SK-N-SH (cell line): ENCODE data around the gene TNFRSF18. TPM values are rescaled to one million over a fixed set of nuclear protein-coding genes. Genes with fewer than 3 reads are reported as not detected.

Source experiments
- CTCF ChIA-PET: fragments of 300-600, 350-600 bp; formaldehyde crosslinking; extraction: SDS; loops from one replicate; lab custom pipeline; 2021; lab: Yijun Ruan, JAX
- POLR2A ChIA-PET: fragments of 350-600 bp; sonication (Branson Sonifier 250); formaldehyde crosslinking; extraction: SDS; loops from one replicate; lab custom pipeline; 2020; ENCODE audit warnings: antibody characterized with exemption, inconsistent platforms; lab: Yijun Ruan, JAX
- DNase-seq: peaks from one replicate; pipeline ENCODE4 v3.0.0; 2012
- H2AFZ ChIP-seq: fragments of 200-600 bp; sonication (generic); 2 replicates; pipeline ENCODE4 v1.8.1; 2016; ENCODE audit warnings: antibody characterized with exemption, mild to moderate bottlenecking, low read depth
- H3F3A ChIP-seq: fragments of 200-600 bp; sonication (generic); replicated peaks from 2 replicates; pipeline ENCODE3; 2016; ENCODE audit warnings: antibody characterized with exemption, mild to moderate bottlenecking; ENCODE audit not compliant: insufficient read depth
- H3K27ac ChIP-seq, 2 experiments: fragments of 200-500 bp in 1 of 2; fragments of 200-600 bp in 1 of 2; sonication (Bioruptor generic) in 1 of 2; sonication (generic), shearing (Covaris generic) in 1 of 2; 2 replicates each; pipeline versions ENCODE4 v1.5.1 to v1.6.1; 2014 to 2016; ENCODE audit warnings: low read depth in 2 of 2, inconsistent platforms in 1 of 2, low read length in 1 of 2, mild to moderate bottlenecking in 1 of 2, mixed read lengths in 1 of 2
- H3K27me3 ChIP-seq: fragments of 200-600 bp; sonication (generic), shearing (Covaris generic); 2 replicates; pipeline ENCODE4 v1.6.1; 2016; ENCODE audit warnings: mixed run types; ENCODE audit not compliant: insufficient read depth
- H3K36me3 ChIP-seq, 2 experiments: fragments of 200-500 bp in 1 of 2; fragments of 200-600 bp in 1 of 2; sonication (Bioruptor generic) in 1 of 2; sonication (generic) in 1 of 2; replicated peaks in 1 of 2; 2 replicates each; pipeline versions ENCODE3 to v1.5.1; 2014 to 2016; ENCODE audit warnings: low read length in 1 of 2, mild to moderate bottlenecking in 1 of 2; ENCODE audit not compliant: insufficient read depth in 2 of 2, control insufficient read depth in 1 of 2
- H3K4me1 ChIP-seq, 2 experiments: fragments of 200-500 bp in 1 of 2; fragments of 200-600 bp in 1 of 2; sonication (Bioruptor generic) in 1 of 2; sonication (generic), shearing (Covaris generic) in 1 of 2; 2 replicates each; pipeline versions ENCODE4 v1.5.1 to v1.6.1; 2014 to 2016; ENCODE audit warnings: low read depth in 1 of 2, low read length in 1 of 2, mixed run types in 1 of 2; ENCODE audit not compliant: insufficient read depth in 2 of 2, control insufficient read depth in 1 of 2
- H3K4me2 ChIP-seq: fragments of 200-600 bp; sonication (generic), shearing (Covaris generic); 2 replicates; pipeline ENCODE4 v1.6.1; 2017; ENCODE audit warnings: mixed run types
- H3K4me3 ChIP-seq, 2 experiments: fragments of 200-500 bp in 1 of 2; fragments of 200-600 bp in 1 of 2; sonication (Bioruptor generic) in 1 of 2; sonication (generic), shearing (Covaris generic) in 1 of 2; 2 replicates each; pipeline versions ENCODE4 v1.5.1 to v1.8.1; 2014 to 2016; ENCODE audit warnings: low read depth in 2 of 2, inconsistent platforms in 1 of 2, low read length in 1 of 2, mild to moderate bottlenecking in 1 of 2, mixed read lengths in 1 of 2, moderate library complexity in 1 of 2
- H3K79me2 ChIP-seq: fragments of 200-600 bp; sonication (generic); 2 replicates; pipeline ENCODE4 v1.8.1; 2017; ENCODE audit warnings: mild to moderate bottlenecking; ENCODE audit not compliant: insufficient read depth
- H3K9ac ChIP-seq: fragments of 200-600 bp; sonication (generic); 2 replicates; pipeline ENCODE4 v1.6.1; 2017; ENCODE audit warnings: mixed run types
- H3K9me2 ChIP-seq: fragments of 200-600 bp; sonication (generic); 2 replicates; pipeline ENCODE4 v1.6.1; 2017; ENCODE audit warnings: mixed run types
- H3K9me3 ChIP-seq: fragments of 200-600 bp; sonication (generic); 2 replicates; pipeline ENCODE4 v1.6.1; 2017; ENCODE audit warnings: mixed run types, mild to moderate bottlenecking, moderate library complexity
- H4K20me1 ChIP-seq: fragments of 200-600 bp; sonication (generic); 2 replicates; pipeline ENCODE4 v1.6.1; 2017; ENCODE audit warnings: mild to moderate bottlenecking, mixed run types; ENCODE audit not compliant: insufficient read depth
- EP300 ChIP-seq, 2 experiments: IDR thresholded peaks; 2 replicates each; pipeline versions ENCODE4 v1.4.0 to v1.6.1; 2012; ENCODE audit warnings: borderline replicate concordance in 1 of 2, low read depth in 1 of 2, low read length in 1 of 2
- FOXJ3 ChIP-seq: sonication (generic); formaldehyde crosslinking; IDR thresholded peaks from 2 replicates; pipeline ENCODE4 v1.5.1; 2020; ENCODE audit warnings: mild to moderate bottlenecking, missing genetic modification reagents
- FOXM1 ChIP-seq: IDR thresholded peaks from 2 replicates; pipeline ENCODE4 v1.4.0; 2012; ENCODE audit warnings: low read depth, mild to moderate bottlenecking
- GATA2 ChIP-seq: sonication (generic); formaldehyde crosslinking; IDR thresholded peaks from 2 replicates; pipeline ENCODE4 v1.5.0; 2020; ENCODE audit warnings: mild to moderate bottlenecking, missing genetic modification reagents
- NFIC ChIP-seq: IDR thresholded peaks from 2 replicates; pipeline ENCODE4 v1.4.0; 2012; ENCODE audit warnings: borderline replicate concordance
- POLR2AphosphoS5 ChIP-seq: IDR thresholded peaks from 2 replicates; pipeline ENCODE4 v1.6.1; 2012; ENCODE audit warnings: low read depth, low read length
- RAD21 ChIP-seq: IDR thresholded peaks from 2 replicates; pipeline ENCODE4 v1.6.1; 2012; ENCODE audit warnings: mild to moderate bottlenecking, low read length
- RCOR1 ChIP-seq: fragments of 150-350 bp; IDR thresholded peaks from 2 replicates; pipeline ENCODE4 v1.6.1; 2017; ENCODE audit warnings: antibody characterized with exemption, low read length
- REST ChIP-seq: IDR thresholded peaks from 2 replicates; pipeline ENCODE4 v1.6.1; 2012; ENCODE audit warnings: mild to moderate bottlenecking, low read depth, low read length, moderate library complexity
- SIN3A ChIP-seq: IDR thresholded peaks from 2 replicates; pipeline ENCODE4 v1.6.1; 2012; ENCODE audit warnings: low read depth, mild to moderate bottlenecking, low read length, moderate library complexity, borderline replicate concordance
- SMC3 ChIP-seq: IDR thresholded peaks from 2 replicates; pipeline ENCODE4 v1.6.1; 2012; ENCODE audit warnings: low read depth, low read length, improper control_type of control experiment
- TAF1 ChIP-seq: IDR thresholded peaks from 2 replicates; pipeline ENCODE4 v1.6.1; 2012; ENCODE audit warnings: low read depth, mild to moderate bottlenecking, low read length, moderate library complexity, borderline replicate concordance
- USF1 ChIP-seq: IDR thresholded peaks from 2 replicates; pipeline ENCODE4 v1.4.0; 2012; ENCODE audit warnings: low read depth, borderline replicate concordance
- USF2 ChIP-seq: fragments of 150-350 bp; IDR thresholded peaks from 2 replicates; pipeline ENCODE4 v1.6.1; 2017; ENCODE audit warnings: antibody characterized with exemption, low read length, low read depth, borderline replicate concordance
- WGBS: methylation state at CpG from one replicate; pipeline ENCODE4 v1.1.6; 2017; ENCODE audit warnings: low lambda C conversion rate; 5-methylcytosine and 5-hydroxymethylcytosine counted together
- polyA plus RNA-seq, 3 experiments: library from polyadenylated mRNA; depleted of rRNA; stranded (reverse); fragments of >200 nt; gene quantifications; 2 replicates each; pipeline ENCODE4 v1.2.3, GENCODE V29; 2012

The TNFRSF18 gene
- polyA plus RNA-seq, 1 of the 3 experiments (the other 2 are of a cell fraction) = 0.05 TPM

GRCh38 chr1:1228596-1229321 lies 22.4 kb upstream of the TNFRSF18 start (continued):
- TF ChIP-seq RAD21 (no peak), USF1 (no peak), USF2 (no peak), REST (no peak), SMC3 (no peak), FOXM1 (no peak)

GRCh38 chr1:1228187-1228586 lies 21.8 kb upstream of the TNFRSF18 start:
- H3K36me3 ChIP-seq = peaks cover 0 to 25% of the 10 kb centered on the region in 2 experiments

More at GRCh38 chr1:1228187-1228586, 21.8 kb upstream of the TNFRSF18 start:
- POLR2A ChIA-PET = no interaction called here
- TF ChIP-seq SIN3A (no peak), TAF1 (no peak), POLR2AphosphoS5 (no peak), NFIC (no peak), FOXJ3 (CRISPR knock-in tag) (no peak), RCOR1 (no peak), EP300 (IDR thresholded peaks at IDR 0.05; ENCODE audit: borderline replicate concordance in 1 of 2, low read depth in 1 of 2, low read length in 1 of 2) (no peak), REST (no peak), GATA2 (CRISPR knock-in tag) (no peak)
- TF ChIP-seq, all 33 proteins: peak for 0
- CTCF ChIA-PET = interaction anchor here (7.4 kb wide), 1 partner anchor 106 kb away, joined by 37 read pairs; no protein-coding TSS in a partner anchor
- Histone ChIP-seq H4K20me1 (peaks cover 13% of the 10 kb centered on the region; the same call in 1 of the 2 replicates), H3K9ac (no peak overlapping the region), H3K27me3 (no peaks in the 10 kb centered on the region), H3K4me2 (no peak overlapping the region), H3K4me1 (peaks cover 0 to 13% of the 10 kb centered on the region in 2 experiments; a peak in 1 of 4 replicates), H3K4me3 (no peak overlapping the region), H3K9me3 (no peaks in the 10 kb centered on the region), H2AFZ (no peak overlapping the region), H3K27ac (no peak overlapping the region), H3K9me2 (no peaks in the 10 kb centered on the region), H3F3A (peaks cover 7% of the 10 kb centered on the region), H3K79me2 (peaks cover 56% of the 10 kb centered on the region)
- 100% methylated on average over 8 of the region's 30 CpGs for WGBS
- no peak for DNase-seq
